K562 (cell line): ENCODE data around the gene UBR1. TPM values are rescaled to one million over a fixed set of nuclear protein-coding genes. Genes with fewer than 3 reads are reported as not detected.

Experiments
- CREB1 ChIP-seq, 2 experiments: sonication (generic) in 1 of 2; formaldehyde crosslinking in 1 of 2; IDR thresholded peaks; 2 replicates each; pipeline versions ENCODE4 v1.6.1 to v1.8.0; 2012 to 2022; ENCODE audit warnings: inconsistent platforms in 1 of 2, mild to moderate bottlenecking in 1 of 2, missing genetic modification reagents in 1 of 2, moderate library complexity in 1 of 2
- DPF2 ChIP-seq: fragments of 450-650 bp; IDR thresholded peaks from 2 replicates; pipeline ENCODE4 v1.6.1; 2016
- HNRNPUL1 ChIP-seq: fragments of 200-400 bp; formaldehyde crosslinking; IDR thresholded peaks from 2 replicates; pipeline ENCODE4 v1.6.1; 2017; ENCODE audit warnings: low read length
- MEIS2 ChIP-seq: fragments of 450-650 bp; IDR thresholded peaks from 2 replicates; pipeline ENCODE4 v1.6.1; 2014; ENCODE audit warnings: mild to moderate bottlenecking; ENCODE audit not compliant: partially characterized antibody
- NCOA2 ChIP-seq, 2 experiments: fragments of 450-650 bp; IDR thresholded peaks; 2 replicates each; pipeline ENCODE4 v1.6.1; 2018; ENCODE audit warnings: mild to moderate bottlenecking in 2 of 2, moderate library complexity in 1 of 2; ENCODE audit not compliant: partially characterized antibody in 2 of 2
- SREBF1 ChIP-seq: fragments of 150-350 bp; IDR thresholded peaks from 2 replicates; pipeline ENCODE4 v1.6.1; 2014; ENCODE audit warnings: antibody characterized with exemption, low read depth, low read length, borderline replicate concordance
- WHSC1 ChIP-seq: IDR thresholded peaks from one replicate; pipeline ENCODE4 v1.6.1; 2012; ENCODE audit warnings: low read length, control low read depth, inconsistent platforms
- ZNF586 ChIP-seq: fragments of 450-650 bp; formaldehyde crosslinking; conservative IDR thresholded peaks from 2 replicates; pipeline ENCODE4 v1.4.0; 2020; ENCODE audit warnings: mild to moderate bottlenecking, moderate library complexity
- ZNF609 ChIP-seq: sonication (generic); formaldehyde crosslinking; IDR thresholded peaks from 2 replicates; pipeline ENCODE4 v1.8.1; 2023; ENCODE audit warnings: missing genetic modification reagents, mild to moderate bottlenecking, borderline replicate concordance
- polyA plus RNA-seq, 8 experiments: library from polyadenylated mRNA; depleted of rRNA in 4 of 8; stranded (reverse) in 5 of 8; unstranded in 3 of 8; fragments of >200 nt; fragmentation: Nextera tagmentation in 2 of 8; fragmentation: Illumina TruSeq in 1 of 8; extraction: Ambion mirVana in 2 of 8; extraction: Trizol in 1 of 8; gene quantifications; 2 replicates each; pipeline versions ENCODE4 v1.2.1 to v1.2.3, GENCODE V29; 2011 to 2014; ENCODE audit warnings: inconsistent platforms in 1 of 8, missing spikeins in 1 of 8
- total RNA-seq, 7 experiments: library from RNA; depleted of rRNA in 6 of 7; stranded (reverse); fragments of >200 nt in 6 of 7; fragmentation: Illumina TruSeq in 2 of 7; extraction: Trizol in 2 of 7; gene quantifications; 2 replicates each; pipeline versions ENCODE4 v1.2.1 to v1.2.3, GENCODE V29; 2011 to 2021; ENCODE audit warnings: low replicate concordance in 1 of 7
- TF ChIP-seq, protein P1 (sequence below): sonication (generic); formaldehyde crosslinking; IDR thresholded peaks from 2 replicates; pipeline ENCODE4 v1.8.0; 2023; ENCODE audit warnings: mild to moderate bottlenecking, missing genetic modification reagents
- TF ChIP-seq, protein P2 (sequence below): fragments of 450-650 bp; IDR thresholded peaks from one replicate; pipeline ENCODE4 v1.6.1; 2018; ENCODE audit warnings: mild to moderate bottlenecking, moderate library complexity; ENCODE audit not compliant: partially characterized antibody
- TF ChIP-seq, protein P3 (sequence below): fragments of 450-650 bp; IDR thresholded peaks from 2 replicates; pipeline ENCODE4 v1.6.1; 2018; ENCODE audit warnings: mild to moderate bottlenecking, low read depth; ENCODE audit not compliant: partially characterized antibody

UBR1 gene
- total and polyA plus RNA-seq, 9 of the 15 experiments (the other 6 are each of a cell fraction or from before 2014, with no cell fraction given) = 5.8 to 30.7 (median 15.3) TPM

DNA sequence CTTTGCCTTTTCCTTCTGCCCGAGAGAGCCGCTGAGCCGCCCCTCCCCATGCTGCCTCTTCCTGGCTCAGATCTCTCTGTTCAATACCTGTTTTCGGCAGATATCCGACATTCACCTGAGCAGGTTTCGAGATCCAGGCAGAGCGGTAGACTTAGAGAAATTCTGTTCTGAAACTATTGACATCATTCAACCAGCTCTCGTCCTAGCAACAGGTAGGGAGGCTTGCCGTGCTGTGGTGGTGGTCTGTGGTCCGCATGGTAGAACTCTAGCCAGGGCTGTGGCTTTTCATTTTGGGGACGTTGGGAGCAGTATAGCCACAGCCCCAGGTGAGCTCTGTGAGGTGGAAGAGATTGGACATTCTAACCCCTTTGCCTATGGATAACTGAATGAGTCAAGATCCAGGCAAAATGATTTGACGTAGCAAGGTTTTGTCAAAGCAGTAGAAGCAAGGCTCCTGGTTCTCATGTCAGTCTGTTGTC lies 28.4 kb upstream of the UBR1 start (continued):
- TF ChIP-seq DPF2 = no peak
- TF ChIP-seq CREB1 (IDR thresholded peaks at IDR 0.05) = no peak
- TF ChIP-seq CREB1 (CRISPR knock-in tag; IDR thresholded peaks at IDR 0.05) = no peak
- no peak for TF ChIP-seq ZNF586 (CRISPR knock-in tag)
- TF ChIP-seq, protein P1, sequence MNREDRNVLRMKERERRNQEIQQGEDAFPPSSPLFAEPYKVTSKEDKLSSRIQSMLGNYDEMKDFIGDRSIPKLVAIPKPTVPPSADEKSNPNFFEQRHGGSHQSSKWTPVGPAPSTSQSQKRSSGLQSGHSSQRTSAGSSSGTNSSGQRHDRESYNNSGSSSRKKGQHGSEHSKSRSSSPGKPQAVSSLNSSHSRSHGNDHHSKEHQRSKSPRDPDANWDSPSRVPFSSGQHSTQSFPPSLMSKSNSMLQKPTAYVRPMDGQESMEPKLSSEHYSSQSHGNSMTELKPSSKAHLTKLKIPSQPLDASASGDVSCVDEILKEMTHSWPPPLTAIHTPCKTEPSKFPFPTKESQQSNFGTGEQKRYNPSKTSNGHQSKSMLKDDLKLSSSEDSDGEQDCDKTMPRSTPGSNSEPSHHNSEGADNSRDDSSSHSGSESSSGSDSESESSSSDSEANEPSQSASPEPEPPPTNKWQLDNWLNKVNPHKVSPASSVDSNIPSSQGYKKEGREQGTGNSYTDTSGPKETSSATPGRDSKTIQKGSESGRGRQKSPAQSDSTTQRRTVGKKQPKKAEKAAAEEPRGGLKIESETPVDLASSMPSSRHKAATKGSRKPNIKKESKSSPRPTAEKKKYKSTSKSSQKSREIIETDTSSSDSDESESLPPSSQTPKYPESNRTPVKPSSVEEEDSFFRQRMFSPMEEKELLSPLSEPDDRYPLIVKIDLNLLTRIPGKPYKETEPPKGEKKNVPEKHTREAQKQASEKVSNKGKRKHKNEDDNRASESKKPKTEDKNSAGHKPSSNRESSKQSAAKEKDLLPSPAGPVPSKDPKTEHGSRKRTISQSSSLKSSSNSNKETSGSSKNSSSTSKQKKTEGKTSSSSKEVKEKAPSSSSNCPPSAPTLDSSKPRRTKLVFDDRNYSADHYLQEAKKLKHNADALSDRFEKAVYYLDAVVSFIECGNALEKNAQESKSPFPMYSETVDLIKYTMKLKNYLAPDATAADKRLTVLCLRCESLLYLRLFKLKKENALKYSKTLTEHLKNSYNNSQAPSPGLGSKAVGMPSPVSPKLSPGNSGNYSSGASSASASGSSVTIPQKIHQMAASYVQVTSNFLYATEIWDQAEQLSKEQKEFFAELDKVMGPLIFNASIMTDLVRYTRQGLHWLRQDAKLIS (CRISPR knock-in tag) = no peak
- TF ChIP-seq SREBF1 = no peak
- TF ChIP-seq, protein P2, sequence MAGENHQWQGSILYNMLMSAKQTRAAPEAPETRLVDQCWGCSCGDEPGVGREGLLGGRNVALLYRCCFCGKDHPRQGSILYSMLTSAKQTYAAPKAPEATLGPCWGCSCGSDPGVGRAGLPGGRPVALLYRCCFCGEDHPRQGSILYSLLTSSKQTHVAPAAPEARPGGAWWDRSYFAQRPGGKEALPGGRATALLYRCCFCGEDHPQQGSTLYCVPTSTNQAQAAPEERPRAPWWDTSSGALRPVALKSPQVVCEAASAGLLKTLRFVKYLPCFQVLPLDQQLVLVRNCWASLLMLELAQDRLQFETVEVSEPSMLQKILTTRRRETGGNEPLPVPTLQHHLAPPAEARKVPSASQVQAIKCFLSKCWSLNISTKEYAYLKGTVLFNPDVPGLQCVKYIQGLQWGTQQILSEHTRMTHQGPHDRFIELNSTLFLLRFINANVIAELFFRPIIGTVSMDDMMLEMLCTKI = no peak
- no peak for TF ChIP-seq HNRNPUL1
- no peak for TF ChIP-seq WHSC1
- 0 out of 2 replicates have a peak, but pooled peaks have one; percentile 5 for TF ChIP-seq ZNF609 (CRISPR knock-in tag)
- TF ChIP-seq, protein P3, sequence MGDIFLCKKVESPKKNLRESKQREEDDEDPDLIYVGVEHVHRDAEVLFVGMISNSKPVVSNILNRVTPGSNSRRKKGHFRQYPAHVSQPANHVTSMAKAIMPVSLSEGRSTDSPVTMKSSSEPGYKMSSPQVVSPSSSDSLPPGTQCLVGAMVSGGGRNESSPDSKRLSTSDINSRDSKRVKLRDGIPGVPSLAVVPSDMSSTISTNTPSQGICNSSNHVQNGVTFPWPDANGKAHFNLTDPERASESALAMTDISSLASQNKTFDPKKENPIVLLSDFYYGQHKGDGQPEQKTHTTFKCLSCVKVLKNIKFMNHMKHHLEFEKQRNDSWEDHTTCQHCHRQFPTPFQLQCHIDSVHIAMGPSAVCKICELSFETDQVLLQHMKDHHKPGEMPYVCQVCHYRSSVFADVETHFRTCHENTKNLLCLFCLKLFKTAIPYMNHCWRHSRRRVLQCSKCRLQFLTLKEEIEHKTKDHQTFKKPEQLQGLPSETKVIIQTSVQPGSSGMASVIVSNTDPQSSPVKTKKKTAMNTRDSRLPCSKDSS = no peak
- no peak for TF ChIP-seq MEIS2
- no peak for TF ChIP-seq NCOA2 (IDR thresholded peaks at IDR 0.05; ENCODE audit: partially characterized antibody in 2 of 2)
